ENCODE data around the gene LARGE2. TPM values are rescaled to one million over a fixed set of nuclear protein-coding genes. Genes with fewer than 3 reads are reported as not detected.

LARGE2 gene
- total and polyA plus RNA-seq, 10 of the 15 experiments (the other 5 are each of a cell fraction or from before 2014, with no cell fraction given): 0.03 to 0.41 (median 0.19) TPM; not detected in 6

DNA sequence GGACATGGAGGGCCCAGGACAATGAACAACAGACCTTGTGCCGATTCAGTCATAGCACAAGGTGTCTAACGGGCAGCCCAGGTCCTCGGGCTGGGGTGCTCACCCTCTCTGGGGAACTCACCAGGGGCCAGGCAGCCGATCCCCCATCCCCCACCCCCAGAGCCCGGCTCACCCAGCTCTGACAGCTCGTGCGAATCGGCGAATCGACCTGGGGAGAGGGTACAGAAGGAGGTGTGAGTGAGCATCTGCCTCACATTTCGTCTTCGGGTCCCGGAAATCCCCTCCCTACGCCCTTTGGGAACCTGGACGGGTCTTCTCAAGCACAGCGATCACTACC lies 5.2 kb upstream of the LARGE2 start:
- in situ Hi-C loops (cut with MboI): no loop called here
- peaks cover 2 to 3% of the 10 kb centered on the region in 2 experiments; a peak in 3 of 4 replicates for H3K27me3 ChIP-seq (replicated peaks in 1 of 2; ENCODE audit: control insufficient read depth in 2 of 2, insufficient read depth in 2 of 2, low read length in 1 of 2)
- peak overlapping the region; percentile 98 for H2AFZ ChIP-seq (ENCODE audit: control insufficient read depth, low read depth, low read length)
- DNase-seq (ENCODE audit: low read depth, low spot score): no peak
- ChIA-PET SMC1A (ENCODE audit: uncharacterized antibody, unreplicated experiment) (interaction anchor here (0.7 to 2.8 kb wide), 5 partner anchors 13 to 48 kb away, joined by 3 to 31 read pairs (median 5); no protein-coding TSS in a partner anchor), POLR2A (interaction anchor here (0.8 to 2.6 kb wide), 7 partner anchors 10 to 70 kb away, joined by 3 to 27 read pairs (median 6); partner anchors contain the start of gene CRY2), CTCF (interaction anchor here (1.0 to 2.4 kb wide), 4 partner anchors 13 to 146 kb away, joined by 3 to 12 read pairs (median 8); no protein-coding TSS in a partner anchor), RAD21 (ENCODE audit: unreplicated experiment) (interaction anchor here (1.0 to 2.8 kb wide), 5 partner anchors 13 to 146 kb away, joined by 3 to 29 read pairs (median 8); partner anchors contain the start of genes CRY2 and SLC35C1)
- no peak for TF ChIP-seq EED (IDR thresholded peaks at IDR 0.05; ENCODE audit: low read depth)
- no peak for TF ChIP-seq JUNB (IDR thresholded peaks at IDR 0.05)
- TF ChIP-seq, protein P1, sequence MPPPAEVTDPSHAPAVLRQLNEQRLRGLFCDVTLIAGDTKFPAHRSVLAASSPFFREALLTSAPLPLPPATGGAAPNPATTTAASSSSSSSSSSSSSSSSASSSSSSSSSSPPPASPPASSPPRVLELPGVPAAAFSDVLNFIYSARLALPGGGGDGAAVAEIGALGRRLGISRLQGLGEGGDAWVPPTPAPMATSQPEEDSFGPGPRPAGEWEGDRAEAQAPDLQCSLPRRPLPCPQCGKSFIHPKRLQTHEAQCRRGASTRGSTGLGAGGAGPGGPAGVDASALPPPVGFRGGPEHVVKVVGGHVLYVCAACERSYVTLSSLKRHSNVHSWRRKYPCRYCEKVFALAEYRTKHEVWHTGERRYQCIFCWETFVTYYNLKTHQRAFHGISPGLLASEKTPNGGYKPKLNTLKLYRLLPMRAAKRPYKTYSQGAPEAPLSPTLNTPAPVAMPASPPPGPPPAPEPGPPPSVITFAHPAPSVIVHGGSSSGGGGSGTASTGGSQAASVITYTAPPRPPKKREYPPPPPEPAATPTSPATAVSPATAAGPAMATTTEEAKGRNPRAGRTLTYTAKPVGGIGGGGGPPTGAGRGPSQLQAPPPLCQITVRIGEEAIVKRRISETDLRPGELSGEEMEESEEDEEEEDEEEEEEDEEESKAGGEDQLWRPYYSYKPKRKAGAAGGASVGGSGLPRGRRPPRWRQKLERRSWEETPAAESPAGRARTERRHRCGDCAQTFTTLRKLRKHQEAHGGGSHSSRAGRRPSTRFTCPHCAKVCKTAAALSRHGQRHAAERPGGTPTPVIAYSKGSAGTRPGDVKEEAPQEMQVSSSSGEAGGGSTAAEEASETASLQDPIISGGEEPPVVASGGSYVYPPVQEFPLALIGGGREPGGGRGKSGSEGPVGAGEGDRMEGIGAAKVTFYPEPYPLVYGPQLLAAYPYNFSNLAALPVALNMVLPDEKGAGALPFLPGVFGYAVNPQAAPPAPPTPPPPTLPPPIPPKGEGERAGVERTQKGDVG (CRISPR knock-in tag; IDR thresholded peaks at IDR 0.05): no peak
- TF ChIP-seq HDAC2 (IDR thresholded peaks at IDR 0.05): no peak
- TF ChIP-seq, protein P2, sequence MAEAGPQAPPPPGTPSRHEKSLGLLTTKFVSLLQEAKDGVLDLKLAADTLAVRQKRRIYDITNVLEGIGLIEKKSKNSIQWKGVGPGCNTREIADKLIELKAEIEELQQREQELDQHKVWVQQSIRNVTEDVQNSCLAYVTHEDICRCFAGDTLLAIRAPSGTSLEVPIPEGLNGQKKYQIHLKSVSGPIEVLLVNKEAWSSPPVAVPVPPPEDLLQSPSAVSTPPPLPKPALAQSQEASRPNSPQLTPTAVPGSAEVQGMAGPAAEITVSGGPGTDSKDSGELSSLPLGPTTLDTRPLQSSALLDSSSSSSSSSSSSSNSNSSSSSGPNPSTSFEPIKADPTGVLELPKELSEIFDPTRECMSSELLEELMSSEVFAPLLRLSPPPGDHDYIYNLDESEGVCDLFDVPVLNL (IDR thresholded peaks at IDR 0.05; ENCODE audit: low read depth, low read length): 0 out of 2 replicates have a peak, but pooled peaks have one; percentile 20
- no peak for TF ChIP-seq ZNF217 (IDR thresholded peaks at IDR 0.05)
- TF ChIP-seq SIX5 (IDR thresholded peaks at IDR 0.05; ENCODE audit: low read depth, low read length, severe bottlenecking): no peak
- TF ChIP-seq HCFC1 (IDR thresholded peaks at IDR 0.05; ENCODE audit: low read length): no peak
- TF ChIP-seq, protein P3, sequence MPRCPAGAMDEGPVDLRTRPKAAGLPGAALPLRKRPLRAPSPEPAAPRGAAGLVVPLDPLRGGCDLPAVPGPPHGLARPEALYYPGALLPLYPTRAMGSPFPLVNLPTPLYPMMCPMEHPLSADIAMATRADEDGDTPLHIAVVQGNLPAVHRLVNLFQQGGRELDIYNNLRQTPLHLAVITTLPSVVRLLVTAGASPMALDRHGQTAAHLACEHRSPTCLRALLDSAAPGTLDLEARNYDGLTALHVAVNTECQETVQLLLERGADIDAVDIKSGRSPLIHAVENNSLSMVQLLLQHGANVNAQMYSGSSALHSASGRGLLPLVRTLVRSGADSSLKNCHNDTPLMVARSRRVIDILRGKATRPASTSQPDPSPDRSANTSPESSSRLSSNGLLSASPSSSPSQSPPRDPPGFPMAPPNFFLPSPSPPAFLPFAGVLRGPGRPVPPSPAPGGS (IDR thresholded peaks at IDR 0.05; ENCODE audit: borderline replicate concordance, insufficient read depth, low read depth, low read length, poor library complexity, severe bottlenecking): no peak
- no peak for TF ChIP-seq SRF (IDR thresholded peaks at IDR 0.05; ENCODE audit: low read depth in 2 of 2, low read length in 2 of 2)
- TF ChIP-seq RB1 (IDR thresholded peaks at IDR 0.05; ENCODE audit: borderline replicate concordance): no peak
- 0 out of 4 replicates have a peak, but pooled peaks of 1 of the 2 experiments have one; percentile 8 for TF ChIP-seq IKZF2 (IDR thresholded peaks at IDR 0.05)
- TF ChIP-seq DPF2 (IDR thresholded peaks at IDR 0.05): 0 out of 2 replicates have a peak, but pooled peaks have one; percentile 37
- no peak for TF ChIP-seq POU2F2 (IDR thresholded peaks at IDR 0.05; ENCODE audit: borderline replicate concordance, low read depth, low read length)
- no peak for TF ChIP-seq IRF4 (IDR thresholded peaks at IDR 0.05; ENCODE audit: low read depth, low read length)
- FAIRE-seq: peak; percentile 61
- peaks cover 16% of the 10 kb centered on the region for H3K79me2 ChIP-seq (ENCODE audit: control insufficient read depth, insufficient read depth, low read length)
- peaks cover 18% of the 10 kb centered on the region for H3K4me1 ChIP-seq (ENCODE audit: control insufficient read depth, insufficient read depth, low read length)
- BruUV-seq (replicated peaks): TSS peak; percentile 66
- intact Hi-C loops (cut with micrococcal nuclease; ENCODE audit: unreplicated experiment): loop anchor here (2.0 kb wide), 1 partner anchor 70 kb away; the partner anchor contains the start of gene CRY2
- WGBS (ENCODE audit: insufficient coverage, insufficient replicate concordance, low lambda C conversion rate, missing lambda C conversion rate): 6% methylated on average over 16 of the region's 16 CpGs
- no peaks in the 10 kb centered on the region for H3K9me3 ChIP-seq (replicated peaks; ENCODE audit: control insufficient read depth, insufficient read depth, low read length)
- peak; percentile 4 for ATAC-seq
- H3K9ac ChIP-seq (ENCODE audit: control insufficient read depth, insufficient read depth, low read length): peak overlapping the region; percentile 99
- peak overlapping the region; percentile 92 for H3K27ac ChIP-seq (ENCODE audit: control insufficient read depth, insufficient read depth)
- peaks cover 12 to 15% of the 10 kb centered on the region in 2 experiments for H3K36me3 ChIP-seq (ENCODE audit: control insufficient read depth in 2 of 2, insufficient read depth in 2 of 2, low read length in 1 of 2)
- H3K4me2 ChIP-seq (ENCODE audit: control insufficient read depth, insufficient read depth): peak overlapping the region; percentile 84
- H3K4me3 ChIP-seq: peak overlapping the region; percentile 99
- no peaks in the 10 kb centered on the region for H4K20me1 ChIP-seq (ENCODE audit: control insufficient read depth, insufficient read depth)

Measured in GM12878 (cell line).